NOMO-1 treated with DMSO at 0.1 percent for 48 hours (cell line): ENCODE measurements around the gene ZNF862.

Experiments
- DNase-seq: peaks from one replicate; lab custom pipeline; 2025; ENCODE audit not compliant: unreplicated experiment; lab: John Stamatoyannopoulos, UW

ZNF862 gene

GRCh38 chr7:149809215-149809614, 29.0 kb upstream of the ZNF862 start:
- no peak for DNase-seq

GRCh38 chr7:149811221-149811620, 27.0 kb upstream of the ZNF862 start:
- DNase-seq: no peak

GRCh38 chr7:149811831-149812490, 26.2 kb upstream of the ZNF862 start:
- DNase-seq: no peak

- no peak for DNase-seq
These were observed 24.7 kb upstream of the ZNF862 start for GRCh38 chr7:149813254-149814035.

- DNase-seq: no peak
These were observed 23.7 kb upstream of the ZNF862 start for GRCh38 chr7:149814494-149814893.

DNA sequence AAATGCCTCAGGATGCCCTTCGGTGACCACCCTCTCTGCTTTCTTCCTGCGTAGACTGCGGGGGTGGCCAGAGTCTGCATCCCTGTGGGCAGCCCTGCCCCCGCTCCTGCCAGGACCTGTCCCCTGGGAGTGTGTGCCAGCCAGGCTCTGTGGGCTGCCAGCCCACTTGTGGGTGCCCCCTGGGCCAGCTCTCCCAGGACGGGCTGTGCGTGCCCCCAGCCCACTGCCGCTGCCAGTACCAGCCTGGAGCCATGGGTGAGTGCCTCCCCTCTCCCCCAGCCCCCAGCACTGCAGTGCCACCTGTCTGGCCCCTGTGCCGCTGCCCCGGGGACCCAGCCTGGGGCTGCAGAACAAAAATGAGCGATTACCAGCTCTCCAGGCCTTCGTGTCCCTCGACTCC, 23.1 kb upstream of the ZNF862 start:
- DNase-seq: no peak

DNA sequence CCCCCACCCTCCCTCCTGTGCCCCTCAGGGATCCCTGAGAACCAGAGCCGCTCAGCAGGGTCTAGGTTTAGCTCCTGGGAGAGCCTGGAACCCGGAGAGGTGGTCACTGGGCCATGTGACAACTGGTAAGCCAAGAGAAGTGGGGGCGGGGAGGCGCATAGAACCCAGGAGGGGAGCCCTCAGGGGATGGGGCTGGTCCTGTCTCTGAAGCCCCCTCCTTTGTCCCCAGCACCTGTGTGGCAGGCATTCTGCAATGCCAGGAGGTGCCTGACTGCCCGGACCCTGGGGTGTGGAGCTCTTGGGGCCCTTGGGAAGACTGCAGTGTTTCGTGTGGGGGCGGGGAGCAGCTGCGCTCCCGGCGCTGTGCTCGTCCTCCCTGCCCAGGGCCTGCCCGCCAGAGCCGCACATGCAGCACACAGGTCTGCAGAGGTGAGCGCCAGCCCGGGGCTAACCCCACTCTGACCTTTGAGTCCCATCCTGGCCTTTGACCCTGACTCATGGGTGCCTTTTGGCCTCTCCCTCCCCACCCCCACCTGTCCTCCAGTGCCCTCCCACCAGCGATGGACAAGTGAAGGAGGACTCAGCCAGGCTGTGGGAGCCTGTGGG, 22.4 kb upstream of the ZNF862 start:
- DNase-seq: no peak

GRCh38 chr7:149816267-149816751, 21.9 kb upstream of the ZNF862 start:
- DNase-seq: no peak

- no peak for DNase-seq
These were observed 21.4 kb upstream of the ZNF862 start for GRCh38 chr7:149816794-149817193.

DNA sequence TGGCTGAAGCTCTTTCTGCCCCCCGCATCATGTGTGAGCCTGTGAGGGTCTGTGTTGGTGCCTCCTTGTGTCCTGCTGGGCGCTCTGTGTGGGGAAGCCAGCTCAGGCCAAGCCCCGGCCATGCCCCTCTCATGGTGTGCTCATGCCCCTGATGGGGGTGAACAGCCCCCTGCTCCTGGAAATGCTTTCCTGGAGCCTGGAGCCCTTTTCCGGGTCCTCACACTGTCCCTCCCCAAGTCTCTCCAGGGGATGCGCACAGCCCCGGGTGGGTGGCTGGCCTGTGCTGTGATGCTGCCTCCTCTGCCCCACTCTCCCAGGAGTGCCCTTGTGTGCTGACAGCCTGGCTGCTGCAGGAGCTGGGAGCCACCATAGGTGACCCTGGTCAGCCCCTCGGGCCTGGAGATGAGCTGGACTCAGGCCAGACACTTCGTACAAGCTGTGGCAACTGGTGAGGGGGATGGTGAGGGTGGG, 20.8 kb upstream of the ZNF862 start:
- DNase-seq: no peak

DNA sequence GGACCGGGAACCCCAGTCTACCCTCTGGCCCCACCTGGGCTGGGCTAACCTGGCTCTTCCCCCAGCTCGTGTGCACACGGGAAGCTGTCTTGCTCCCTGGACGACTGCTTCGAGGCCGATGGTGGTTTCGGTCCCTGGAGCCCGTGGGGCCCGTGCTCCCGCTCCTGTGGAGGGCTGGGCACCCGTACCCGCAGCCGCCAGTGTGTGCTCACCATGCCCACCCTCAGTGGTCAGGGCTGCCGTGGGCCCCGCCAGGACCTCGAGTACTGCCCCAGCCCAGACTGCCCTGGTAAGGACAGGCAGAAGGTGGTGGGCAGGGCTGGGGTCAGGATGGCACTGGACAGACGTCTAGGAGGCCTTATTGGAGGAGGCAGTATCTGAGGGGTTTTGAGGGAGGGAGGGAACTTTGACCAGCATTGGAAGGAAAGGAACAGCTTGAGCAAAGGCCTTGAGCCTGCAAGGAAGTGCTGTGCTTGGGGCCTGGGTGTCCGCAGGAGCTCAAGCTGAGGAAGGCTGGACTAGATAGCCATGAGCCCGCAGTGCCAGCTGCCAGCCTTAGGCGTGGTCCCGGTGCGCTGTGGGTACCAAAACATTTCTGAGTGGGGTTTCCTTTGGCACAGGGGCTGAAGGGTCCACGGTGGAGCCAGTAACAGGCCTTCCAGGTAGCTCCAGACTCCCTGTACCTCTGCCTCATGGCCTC, 20.2 kb upstream of the ZNF862 start:
- DNase-seq: no peak

DNA sequence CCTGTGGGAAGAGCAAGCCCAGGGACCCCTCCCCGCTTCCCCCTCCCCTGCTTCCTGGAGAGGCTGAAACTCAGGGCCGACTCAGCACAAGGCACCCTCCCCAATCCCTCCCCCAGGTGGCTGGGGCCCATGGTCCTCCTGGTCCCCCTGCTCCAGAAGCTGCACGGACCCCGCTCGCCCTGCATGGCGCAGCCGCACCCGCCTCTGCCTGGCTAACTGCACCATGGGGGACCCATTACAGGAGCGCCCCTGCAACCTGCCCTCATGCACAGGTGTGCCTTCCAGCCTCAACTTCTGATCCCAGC, 19.7 kb upstream of the ZNF862 start:
- DNase-seq: no peak

GRCh38 chr7:149819141-149819960, 18.8 kb upstream of the ZNF862 start:
- DNase-seq: no peak

GRCh38 chr7:149819961-149820340, 18.2 kb upstream of the ZNF862 start:
- no peak for DNase-seq

DNA sequence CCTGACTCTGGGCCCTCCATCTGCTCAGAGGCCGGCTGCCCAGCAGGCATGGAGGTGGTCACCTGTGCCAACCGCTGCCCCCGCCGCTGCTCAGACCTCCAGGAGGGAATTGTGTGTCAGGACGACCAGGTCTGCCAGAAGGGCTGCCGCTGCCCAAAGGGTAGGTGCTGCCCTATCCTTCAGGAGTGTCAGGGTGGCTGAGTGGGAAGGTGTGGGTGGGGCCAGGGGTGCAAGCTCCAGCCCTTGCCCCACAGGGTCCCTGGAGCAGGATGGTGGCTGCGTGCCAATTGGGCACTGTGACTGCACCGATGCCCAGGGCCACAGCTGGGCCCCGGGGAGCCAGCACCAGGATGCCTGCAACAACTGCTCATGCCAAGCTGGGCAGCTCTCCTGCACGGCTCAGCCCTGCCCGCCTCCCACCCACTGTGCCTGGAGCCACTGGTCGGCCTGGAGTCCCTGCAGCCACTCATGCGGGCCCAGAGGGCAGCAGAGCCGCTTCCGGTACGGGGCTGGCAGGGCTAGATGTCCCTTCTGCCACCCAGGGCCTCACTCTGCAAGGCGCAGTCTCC, 17.5 kb upstream of the ZNF862 start:
- no peak for DNase-seq

DNA sequence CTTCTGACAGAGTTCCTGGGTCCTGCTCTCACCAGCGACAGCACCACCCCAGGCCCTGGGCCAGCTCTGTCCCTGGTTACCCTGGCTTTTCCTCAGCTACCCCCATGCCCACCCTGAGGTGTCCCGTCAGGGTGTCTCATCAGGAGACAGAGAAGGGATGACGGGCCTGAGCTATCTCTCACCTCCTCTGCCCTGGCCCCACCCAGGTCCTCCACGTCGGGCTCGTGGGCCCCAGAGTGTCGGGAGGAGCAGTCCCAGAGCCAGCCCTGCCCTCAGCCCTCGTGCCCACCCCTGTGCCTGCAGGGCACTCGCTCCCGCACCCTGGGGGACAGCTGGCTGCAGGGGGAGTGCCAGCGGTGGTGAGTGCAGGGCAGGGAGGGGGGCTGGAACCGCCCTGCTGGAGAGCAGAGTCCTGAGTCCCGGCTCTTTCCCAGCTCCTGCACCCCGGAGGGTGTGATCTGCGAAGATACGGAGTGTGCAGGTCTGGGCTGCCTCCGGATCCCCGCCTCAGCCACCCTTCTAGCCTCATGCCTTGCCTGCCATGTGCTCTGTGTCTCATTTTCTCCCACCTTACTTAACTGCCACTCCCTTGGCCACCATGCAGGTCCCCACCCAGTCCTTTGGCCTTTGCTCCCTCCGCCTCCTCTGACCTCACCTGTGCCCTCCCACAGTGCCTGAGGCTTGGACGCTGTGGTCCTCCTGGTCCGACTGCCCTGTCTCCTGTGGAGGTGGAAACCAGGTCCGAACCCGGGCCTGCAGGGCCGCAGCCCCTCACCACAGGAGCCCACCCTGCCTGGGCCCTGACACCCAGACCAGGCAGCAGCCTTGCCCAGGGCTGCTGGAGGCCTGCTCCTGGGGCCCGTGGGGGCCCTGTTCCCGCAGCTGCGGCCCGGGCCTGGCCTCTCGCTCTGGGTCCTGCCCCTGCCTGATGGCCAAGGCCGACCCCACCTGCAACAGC, 16.7 kb upstream of the ZNF862 start:
- DNase-seq: no peak

GRCh38 chr7:149822353-149822943, 15.7 kb upstream of the ZNF862 start:
- DNase-seq: no peak

DNA sequence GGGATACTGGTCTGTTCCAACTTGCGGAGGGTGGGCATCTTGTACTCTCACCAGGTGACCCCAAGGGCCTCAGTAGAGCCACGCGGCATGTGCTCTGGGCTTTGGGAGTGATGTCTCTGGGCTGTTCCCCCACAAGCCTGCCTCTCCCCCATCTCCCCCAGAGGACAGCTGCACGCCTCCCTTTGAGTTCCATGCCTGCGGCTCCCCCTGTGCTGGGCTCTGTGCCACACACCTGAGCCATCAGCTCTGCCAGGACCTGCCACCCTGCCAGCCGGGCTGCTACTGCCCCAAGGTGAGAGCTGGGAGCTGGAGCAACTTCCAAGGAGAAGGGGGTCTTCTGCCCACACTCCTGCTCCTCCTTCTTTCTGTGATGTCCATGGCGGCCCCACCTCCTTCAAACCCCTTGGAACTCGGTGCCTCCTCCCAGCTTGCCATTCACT, 15.0 kb upstream of the ZNF862 start:
- no peak for DNase-seq
